Natural killer cell (primary cell): Measurements from ENCODE around the gene GGT6. TPM values are rescaled to one million over a fixed set of nuclear protein-coding genes. Genes with fewer than 3 reads are reported as not detected.

Experiments used
- ATAC-seq, 3 donors: fragments of 150-1000 bp in 2 of 3; fragments of 200-7000 bp in 1 of 3; cut with Tn5 transposase; 1 replicate in 1 of 3; 2 replicates in 2 of 3; pipeline ENCODE4 v1.10.0; 2021; ENCODE audit warnings: mild to moderate bottlenecking in 2 of 3, moderate library complexity in 2 of 3
- DNase-seq, 2 donors: peaks; one replicate each; pipeline versions ENCODE4 v3.0.0 to v3.0.0-alpha.2; 2013 to 2021; ENCODE audit warnings: mixed read lengths in 1 of 2
- H3K27ac ChIP-seq: one replicate; pipeline ENCODE4 v1.5.1; 2013; ENCODE audit warnings: mild to moderate bottlenecking, low read length
- H3K27me3 ChIP-seq: one replicate; pipeline ENCODE4 v1.6.1; 2013; ENCODE audit warnings: low read length; ENCODE audit not compliant: control insufficient read depth, insufficient read depth
- H3K36me3 ChIP-seq: one replicate; pipeline ENCODE4 v1.6.1; 2013; ENCODE audit warnings: low read length; ENCODE audit not compliant: control insufficient read depth, insufficient read depth
- H3K4me1 ChIP-seq: one replicate; pipeline ENCODE4 v1.6.1; 2013; ENCODE audit warnings: low read length; ENCODE audit not compliant: control insufficient read depth, insufficient read depth
- H3K4me3 ChIP-seq: one replicate; pipeline ENCODE4 v1.5.1; 2013; ENCODE audit warnings: low read length
- H3K9me3 ChIP-seq: one replicate; pipeline ENCODE4 v1.6.1; 2013; ENCODE audit warnings: low read length; ENCODE audit not compliant: control insufficient read depth, insufficient read depth
- H3K27ac Mint-ChIP-seq, 2 donors: one replicate each; pipeline ENCODE4 v1.8.0; 2022; ENCODE audit warnings: mild to moderate bottlenecking in 2 of 2, mixed read lengths in 2 of 2, moderate library complexity in 1 of 2
- H3K27me3 Mint-ChIP-seq, 2 donors: one replicate each; pipeline ENCODE4 v1.8.0; 2022; ENCODE audit warnings: low read depth in 2 of 2, mixed read lengths in 2 of 2
- H3K36me3 Mint-ChIP-seq: one replicate; pipeline ENCODE4 v1.8.0; 2022; ENCODE audit warnings: mixed read lengths
- H3K4me1 Mint-ChIP-seq, 2 donors: one replicate each; pipeline ENCODE4 v1.8.0; 2022; ENCODE audit warnings: mixed read lengths in 2 of 2
- H3K4me3 Mint-ChIP-seq: one replicate; pipeline ENCODE4 v1.8.0; 2022; ENCODE audit warnings: mild to moderate bottlenecking, moderate library complexity, mixed read lengths
- H3K9me3 Mint-ChIP-seq, 2 donors: one replicate each; pipeline ENCODE4 v1.8.0; 2022; ENCODE audit warnings: mixed read lengths in 2 of 2
- CTCF ChIP-seq: fragments of 200-600 bp; IDR thresholded peaks from one replicate; pipeline ENCODE4 v1.8.0; 2022; ENCODE audit warnings: antibody characterized with exemption
- WGBS: methylation state at CpG from one replicate; pipeline ENCODE4 v1.1.7; 2013; ENCODE audit warnings: missing lambda C conversion rate; ENCODE audit not compliant: insufficient coverage; 5-methylcytosine and 5-hydroxymethylcytosine counted together
- intact Hi-C: fragments of 100-400 bp; cut with micrococcal nuclease; formaldehyde crosslinking; loops from one replicate; pipeline ENCODE4 v1.14.2; 2022
- total RNA-seq, 4 donors: library from RNA; stranded (reverse); fragments of 120-200 nt in 1 of 4; gene quantifications; one replicate each; pipeline versions ENCODE4 v1.2.3 to v1.2.4, GENCODE V29; 2013 to 2022

The GGT6 gene
- total RNA-seq, 3 donors from 2014 or later (not counting 1 experiment from before 2014, with no cell fraction given) = not detected

GRCh38 chr17:4544135-4544950 is 16.0 kb downstream of the GGT6 start:
- intact Hi-C loops = no loop called here
- H3K27me3 ChIP-seq = no peaks in the 10 kb centered on the region
- Mint-ChIP-seq H3K4me1 (peaks cover 0 to 5% of the 10 kb centered on the region in 2 donors), H3K27me3 (no peaks in the 10 kb centered on the region), H3K36me3 (no peaks in the 10 kb centered on the region), H3K9me3 (no peaks in the 10 kb centered on the region), H3K27ac (no peak overlapping the region), H3K4me3 (no peak overlapping the region)
- no peak for ATAC-seq
- 97% methylated on average over 36 of the region's 37 CpGs for WGBS
- H3K4me1 ChIP-seq = no peaks in the 10 kb centered on the region
- no peak for DNase-seq
- no peaks in the 10 kb centered on the region for H3K9me3 ChIP-seq
- H3K27ac ChIP-seq = no peak overlapping the region
- H3K4me3 ChIP-seq = no peak overlapping the region
- no peak for TF ChIP-seq CTCF
- H3K36me3 ChIP-seq = peaks cover 83% of the 10 kb centered on the region

- TF ChIP-seq CTCF = no peak
- intact Hi-C loops = no loop called here
Observed at GRCh38 chr17:4543557-4544026, 16.8 kb downstream of the GGT6 start.

GRCh38 chr17:4542726-4543191 is 17.6 kb downstream of the GGT6 start:
- no peak overlapping the region for H3K4me3 ChIP-seq
- Mint-ChIP-seq H3K9me3 (no peaks in the 10 kb centered on the region), H3K4me3 (no peak overlapping the region), H3K36me3 (no peaks in the 10 kb centered on the region), H3K27ac (no peak overlapping the region), H3K4me1 (peaks cover 0 to 5% of the 10 kb centered on the region in 2 donors), H3K27me3 (no peaks in the 10 kb centered on the region)
- H3K9me3 ChIP-seq = no peaks in the 10 kb centered on the region
- no peak overlapping the region for H3K27ac ChIP-seq
- no peaks in the 10 kb centered on the region for H3K27me3 ChIP-seq
- ATAC-seq (no peak), DNase-seq (no peak)
- intact Hi-C loops = no loop called here
- no peak for TF ChIP-seq CTCF
- WGBS = 96% methylated on average over 19 of the region's 19 CpGs
- H3K4me1 ChIP-seq = no peaks in the 10 kb centered on the region
- H3K36me3 ChIP-seq = peaks cover 74% of the 10 kb centered on the region

More at GRCh38 chr17:4543557-4544026, 16.8 kb downstream of the GGT6 start:
- Histone ChIP-seq H3K4me1 (no peaks in the 10 kb centered on the region), H3K27me3 (no peaks in the 10 kb centered on the region), H3K4me3 (no peak overlapping the region), H3K9me3 (no peaks in the 10 kb centered on the region), H3K36me3 (peaks cover 81% of the 10 kb centered on the region), H3K27ac (no peak overlapping the region)
- H3K27ac Mint-ChIP-seq = no peak overlapping the region
- H3K36me3 Mint-ChIP-seq = no peaks in the 10 kb centered on the region
- DNase-seq (no peak), ATAC-seq (no peak)
- peaks cover 0 to 5% of the 10 kb centered on the region in 2 donors for H3K4me1 Mint-ChIP-seq
- no peak overlapping the region for H3K4me3 Mint-ChIP-seq
- WGBS = 90% methylated on average over 19 of the region's 19 CpGs
- H3K27me3 Mint-ChIP-seq = no peaks in the 10 kb centered on the region
- H3K9me3 Mint-ChIP-seq = no peaks in the 10 kb centered on the region
